B cell (primary cell): ENCODE data around the gene NSMCE3. TPM values are rescaled to one million over a fixed set of nuclear protein-coding genes. Genes with fewer than 3 reads are reported as not detected.

Experiments
- ATAC-seq: fragments of 200-7000 bp; cut with Tn5 transposase; one replicate; pipeline ENCODE4 v1.10.0; 2021; ENCODE audit warnings: low read depth, mild to moderate bottlenecking, moderate number of reproducible peaks, moderate library complexity
- CTCF ChIA-PET: fragments of 350-600 bp; sonication (Branson Sonifier 250); formaldehyde crosslinking; loops from one replicate; lab custom pipeline; 2021; ENCODE audit warnings: antibody characterized with exemption, inconsistent platforms; lab: Charles Lee
- POLR2A ChIA-PET: fragments of 350-600 bp; sonication (Branson Sonifier 250); formaldehyde crosslinking; loops from one replicate; lab custom pipeline; 2021; ENCODE audit warnings: antibody characterized with exemption; lab: Charles Lee
- DNase-seq: peaks from one replicate; pipeline ENCODE4 v3.0.0; 2013
- H2AFZ ChIP-seq: 2 replicates; pipeline ENCODE4 v1.6.1; 2012; ENCODE audit warnings: mild to moderate bottlenecking, low read depth, low read length; ENCODE audit not compliant: insufficient read depth, poor library complexity, severe bottlenecking
- H3K27ac ChIP-seq, 2 donors: 1 replicate in 1 of 2; 2 replicates in 1 of 2; pipeline ENCODE4 v1.5.1; 2012 to 2013; ENCODE audit warnings: low read length in 2 of 2, mild to moderate bottlenecking in 2 of 2, moderate library complexity in 1 of 2
- H3K27me3 ChIP-seq, 4 experiments: fragments of 200-600 bp in 1 of 4; sonication (generic) in 1 of 4; replicated peaks in 1 of 4; 1 replicate in 2 of 4; 2 replicates in 2 of 4; pipeline versions ENCODE4 v1.6.1 to v1.7.0; 2013 to 2016; ENCODE audit warnings: low read length in 3 of 4, mild to moderate bottlenecking in 2 of 4, mixed read lengths in 1 of 4, moderate library complexity in 1 of 4; ENCODE audit not compliant: insufficient read depth in 4 of 4, control insufficient read depth in 3 of 4; ENCODE audit errors: control extremely low read depth in 1 of 4
- H3K36me3 ChIP-seq, 2 experiments: replicated peaks in 1 of 2; 1 replicate in 1 of 2; 2 replicates in 1 of 2; pipeline versions ENCODE4 v1.6.1 to v1.7.1; 2013; ENCODE audit warnings: low read length in 1 of 2; ENCODE audit not compliant: insufficient read depth in 2 of 2, control insufficient read depth in 1 of 2; ENCODE audit errors: control extremely low read depth in 1 of 2, extremely low read depth in 1 of 2
- H3K4me1 ChIP-seq, 2 donors: fragments of 200-600 bp in 1 of 2; sonication (generic) in 1 of 2; 1 replicate in 1 of 2; 2 replicates in 1 of 2; pipeline versions ENCODE4 v1.5.1 to v1.6.1; 2013 to 2017; ENCODE audit warnings: low read length in 2 of 2; ENCODE audit not compliant: control insufficient read depth in 2 of 2, insufficient read depth in 2 of 2
- H3K4me2 ChIP-seq: replicated peaks from 2 replicates; pipeline ENCODE3; 2012; ENCODE audit warnings: mild to moderate bottlenecking, low read depth, low read length; ENCODE audit not compliant: poor library complexity, severe bottlenecking
- H3K4me3 ChIP-seq, 5 experiments: fragments of 200-600 bp in 1 of 5; sonication (generic) in 1 of 5; 1 replicate in 3 of 5; 2 replicates in 2 of 5; pipeline versions ENCODE4 v1.5.1 to v1.7.0; 2011 to 2016; ENCODE audit warnings: low read length in 4 of 5, mild to moderate bottlenecking in 4 of 5, low read depth in 2 of 5, control low read depth in 1 of 5, moderate library complexity in 1 of 5; ENCODE audit not compliant: insufficient read depth in 1 of 5; ENCODE audit errors: control extremely low read depth in 1 of 5, extremely low read depth in 1 of 5
- H3K79me2 ChIP-seq: fragments of 200-600 bp; sonication (generic); one replicate; pipeline ENCODE4 v1.6.0; 2016; ENCODE audit warnings: low read length; ENCODE audit not compliant: control insufficient read depth, insufficient read depth
- H3K9ac ChIP-seq: fragments of 200-600 bp; sonication (generic); 2 replicates; pipeline ENCODE4 v1.6.1; 2017; ENCODE audit warnings: mild to moderate bottlenecking, low read length, moderate library complexity
- H3K9me3 ChIP-seq, 3 donors: one replicate each; pipeline versions ENCODE4 v1.6.1 to v1.7.1; 2013; ENCODE audit warnings: low read length in 2 of 3; ENCODE audit not compliant: control insufficient read depth in 2 of 3, insufficient read depth in 1 of 3; ENCODE audit errors: control extremely low read depth in 1 of 3
- H4K20me1 ChIP-seq: 2 replicates; pipeline ENCODE4 v1.6.0; 2012; ENCODE audit warnings: mild to moderate bottlenecking, low read length; ENCODE audit not compliant: insufficient read depth, control insufficient read depth, poor library complexity, severe bottlenecking
- H3K27ac Mint-ChIP-seq: one replicate; pipeline ENCODE4 v1.8.0; 2021; ENCODE audit warnings: mixed read lengths
- H3K27me3 Mint-ChIP-seq: one replicate; pipeline ENCODE4 v1.8.0; 2021; ENCODE audit warnings: mixed read lengths
- H3K4me1 Mint-ChIP-seq: one replicate; pipeline ENCODE4 v1.8.0; 2021; ENCODE audit warnings: mixed read lengths
- H3K4me3 Mint-ChIP-seq: one replicate; pipeline ENCODE4 v1.8.0; 2021; ENCODE audit warnings: mixed read lengths
- H3K9me3 Mint-ChIP-seq: one replicate; pipeline ENCODE4 v1.8.0; 2022; ENCODE audit warnings: mixed read lengths; ENCODE audit not compliant: insufficient read depth
- EZH2 ChIP-seq: IDR thresholded peaks from 2 replicates; pipeline ENCODE4 v1.6.1; 2012; ENCODE audit warnings: borderline replicate concordance, low read depth, mild to moderate bottlenecking, moderate library complexity, low read length; ENCODE audit not compliant: insufficient read depth, poor library complexity, severe bottlenecking
- WGBS: methylation state at CpG from one replicate; pipeline ENCODE4 v1.1.5; 2013; ENCODE audit warnings: missing lambda C conversion rate; ENCODE audit not compliant: insufficient coverage; 5-methylcytosine and 5-hydroxymethylcytosine counted together
- intact Hi-C: fragments of 100-400 bp; cut with micrococcal nuclease; formaldehyde crosslinking; loops from one replicate; pipeline ENCODE4 v1.10.0; 2022
- polyA plus RNA-seq: library from polyadenylated mRNA; depleted of rRNA; stranded (reverse); fragments of >200 nt; gene quantifications from 2 replicates; pipeline ENCODE4 v1.2.3, GENCODE V29; 2012
- total RNA-seq, 2 donors: library from RNA; stranded (reverse); fragments of 120-200 nt in 1 of 2; gene quantifications; 1 replicate in 1 of 2; 2 replicates in 1 of 2; pipeline versions ENCODE4 v1.2.3 to v1.2.4, GENCODE V29; 2013 to 2022
- TF ChIP-seq, protein P1 (sequence below): fragments of 200-600 bp; IDR thresholded peaks from one replicate; pipeline ENCODE4 v1.8.0; 2022; ENCODE audit warnings: antibody characterized with exemption, mild to moderate bottlenecking

NSMCE3 gene
- total and polyA plus RNA-seq, 2 donors (not counting 1 experiment from before 2014, with no cell fraction given), result 16.8 to 26.9 TPM

DNA sequence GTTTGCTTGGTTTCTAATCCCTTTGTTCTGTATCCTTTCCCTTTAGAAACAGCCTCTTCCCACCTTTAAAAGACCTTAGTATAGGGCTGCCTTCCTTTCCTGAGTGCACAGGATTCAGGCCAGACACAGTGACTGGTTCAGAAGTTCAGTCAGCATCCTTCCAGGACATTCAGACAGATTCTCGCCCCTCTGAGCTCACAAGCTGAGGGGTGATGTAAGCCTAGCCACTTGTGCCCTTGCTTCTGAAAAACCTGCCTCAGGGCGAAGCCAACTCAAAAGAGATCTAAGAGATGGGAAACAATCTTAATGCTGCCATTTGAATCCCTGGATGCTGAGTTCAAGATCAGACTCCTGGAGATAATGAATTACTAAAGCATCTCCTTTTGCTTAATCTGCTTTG, 6.7 kb upstream of the NSMCE3 start:
- Histone ChIP-seq H3K4me1 (peaks cover 0 to 3% of the 10 kb centered on the region in 2 donors), H2AFZ (no peak overlapping the region), H3K36me3 (no peaks in the 10 kb centered on the region), H3K9ac (no peak overlapping the region), H3K27me3 (peaks cover 0 to 11% (median 5%) of the 10 kb centered on the region in 4 experiments), H3K4me2 (no peak overlapping the region), H3K9me3 (peaks cover 0 to 1% (median under 1%) of the 10 kb centered on the region in 3 donors), H3K27ac (no peak overlapping the region), H4K20me1 (no peaks in the 10 kb centered on the region), H3K4me3 (no peak overlapping the region), H3K79me2 (no peaks in the 10 kb centered on the region)
- Mint-ChIP-seq H3K27ac (no peak overlapping the region), H3K4me1 (peaks cover 5% of the 10 kb centered on the region), H3K27me3 (peaks cover 18% of the 10 kb centered on the region), H3K9me3 (no peaks in the 10 kb centered on the region), H3K4me3 (no peak overlapping the region)
- TF ChIP-seq, protein P1, sequence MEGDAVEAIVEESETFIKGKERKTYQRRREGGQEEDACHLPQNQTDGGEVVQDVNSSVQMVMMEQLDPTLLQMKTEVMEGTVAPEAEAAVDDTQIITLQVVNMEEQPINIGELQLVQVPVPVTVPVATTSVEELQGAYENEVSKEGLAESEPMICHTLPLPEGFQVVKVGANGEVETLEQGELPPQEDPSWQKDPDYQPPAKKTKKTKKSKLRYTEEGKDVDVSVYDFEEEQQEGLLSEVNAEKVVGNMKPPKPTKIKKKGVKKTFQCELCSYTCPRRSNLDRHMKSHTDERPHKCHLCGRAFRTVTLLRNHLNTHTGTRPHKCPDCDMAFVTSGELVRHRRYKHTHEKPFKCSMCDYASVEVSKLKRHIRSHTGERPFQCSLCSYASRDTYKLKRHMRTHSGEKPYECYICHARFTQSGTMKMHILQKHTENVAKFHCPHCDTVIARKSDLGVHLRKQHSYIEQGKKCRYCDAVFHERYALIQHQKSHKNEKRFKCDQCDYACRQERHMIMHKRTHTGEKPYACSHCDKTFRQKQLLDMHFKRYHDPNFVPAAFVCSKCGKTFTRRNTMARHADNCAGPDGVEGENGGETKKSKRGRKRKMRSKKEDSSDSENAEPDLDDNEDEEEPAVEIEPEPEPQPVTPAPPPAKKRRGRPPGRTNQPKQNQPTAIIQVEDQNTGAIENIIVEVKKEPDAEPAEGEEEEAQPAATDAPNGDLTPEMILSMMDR, result no peak
- TF ChIP-seq EZH2, result no peak
- ChIA-PET POLR2A (no interaction called here), CTCF (no interaction called here)
- intact Hi-C loops, result no loop called here
- ATAC-seq (no peak), DNase-seq (no peak)
- WGBS, result 95% methylated on average over 2 of the region's 2 CpGs

DNA sequence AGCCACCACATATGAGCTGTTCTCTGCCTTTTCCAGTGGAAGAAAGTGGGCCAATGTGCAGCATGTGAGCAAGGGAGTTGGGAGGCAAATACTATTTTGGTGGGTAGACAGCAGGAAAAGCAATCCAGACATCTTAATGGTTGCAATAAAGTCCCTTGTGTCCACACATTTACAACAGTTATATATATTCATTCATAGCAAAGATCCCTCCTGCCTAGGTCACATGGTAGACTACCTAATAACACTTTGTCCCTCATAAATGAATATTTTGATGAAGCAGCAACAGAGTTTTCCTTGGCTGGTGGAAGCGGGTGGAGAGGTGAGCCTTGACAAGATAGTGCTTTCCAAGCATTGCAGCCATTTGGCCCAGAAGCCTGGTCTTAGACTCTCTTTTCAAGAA, 6.2 kb upstream of the NSMCE3 start:
- H3K4me2 ChIP-seq, result no peak overlapping the region
- no CpG with 5 or more reads among the region's 1 CpG for WGBS
- Mint-ChIP-seq H3K27ac (no peak overlapping the region), H3K9me3 (no peaks in the 10 kb centered on the region), H3K4me3 (no peak overlapping the region), H3K27me3 (peaks cover 18% of the 10 kb centered on the region), H3K4me1 (peaks cover 10% of the 10 kb centered on the region)
- no peak overlapping the region for H3K9ac ChIP-seq
- intact Hi-C loops, result no loop called here
- DNase-seq (no peak), ATAC-seq (no peak)
- peaks cover 0 to 10% (median 5%) of the 10 kb centered on the region in 4 experiments for H3K27me3 ChIP-seq
- H3K9me3 ChIP-seq, result peaks cover 0 to 1% (median 0%) of the 10 kb centered on the region in 3 donors
- ChIA-PET CTCF (no interaction called here), POLR2A (no interaction called here)
- H3K4me3 ChIP-seq, result no peak overlapping the region
- H3K79me2 ChIP-seq, result no peaks in the 10 kb centered on the region
- no peaks in the 10 kb centered on the region for H4K20me1 ChIP-seq
- no peak overlapping the region for H3K27ac ChIP-seq
- H3K36me3 ChIP-seq, result no peaks in the 10 kb centered on the region
- TF ChIP-seq, protein P1, result no peak
- no peak for TF ChIP-seq EZH2
- peaks cover 5 to 8% of the 10 kb centered on the region in 2 donors for H3K4me1 ChIP-seq
- no peak overlapping the region for H2AFZ ChIP-seq
